Measurements from ENCODE around the gene FBXL19.

DNA sequence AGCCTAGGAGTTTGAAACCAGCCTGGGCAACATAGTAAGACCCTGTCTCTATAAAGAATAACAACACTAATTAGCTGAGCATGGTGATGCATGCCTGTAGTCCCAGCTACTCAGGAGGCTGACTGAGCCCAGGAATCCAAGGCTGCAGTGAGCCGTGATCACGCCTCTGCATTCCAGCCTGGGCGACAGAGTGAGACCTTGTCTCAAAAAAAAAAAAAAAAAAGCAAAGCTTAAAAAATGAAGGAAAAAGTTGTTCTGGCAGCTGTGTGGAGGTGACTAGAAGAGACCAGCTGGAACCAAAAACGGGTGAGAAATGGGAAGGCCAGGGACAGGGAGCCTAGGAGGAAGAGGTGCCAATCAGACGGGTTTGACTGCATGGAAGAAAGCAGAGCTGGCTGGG is 33.7 kb upstream of the FBXL19 start:
- TF ChIP-seq POLR2AphosphoS5 (IDR thresholded peaks at IDR 0.05), result no peak
- no peak for TF ChIP-seq CTCF (IDR thresholded peaks at IDR 0.05 in 8 of 11, conservative IDR thresholded peaks at IDR 0.05 in 3 of 11)
- no peak for TF ChIP-seq POLR2A (IDR thresholded peaks at IDR 0.05)
